Testis (tissue), 3 donors: ENCODE measurements around the gene CDC14A. TPM values are rescaled to one million over a fixed set of nuclear protein-coding genes. Genes with fewer than 3 reads are reported as not detected.

Experiments used
- DNase-seq: peaks from one replicate; pipeline ENCODE4 v3.0.0-alpha.2; 2019
- H3K27ac ChIP-seq, 2 donors: fragments of 200-600 bp; sonication (generic); one replicate each; pipeline ENCODE4 v1.5.1; 2019
- H3K27me3 ChIP-seq: fragments of 200-600 bp; sonication (generic); one replicate; pipeline ENCODE4 v1.5.1; 2019
- H3K36me3 ChIP-seq: fragments of 200-600 bp; sonication (generic); one replicate; pipeline ENCODE4 v1.5.1; 2017; ENCODE audit warnings: low read depth; ENCODE audit errors: missing control alignments
- H3K4me1 ChIP-seq: fragments of 200-600 bp; sonication (generic); one replicate; pipeline ENCODE4 v1.5.1; 2019
- H3K4me3 ChIP-seq, 2 donors: fragments of 200-600 bp; sonication (generic); one replicate each; pipeline ENCODE4 v1.5.1; 2017 to 2019
- H3K9me3 ChIP-seq: fragments of 200-600 bp; sonication (generic); one replicate; pipeline ENCODE4 v1.5.1; 2017
- CTCF ChIP-seq, 3 experiments: fragments of 450-650 bp in 2 of 3; fragments of 200-600 bp in 1 of 3; sonication (generic) in 1 of 3; IDR thresholded peaks; one replicate each; pipeline ENCODE4 v1.5.1; 2016 to 2019; ENCODE audit warnings: antibody characterized with exemption in 3 of 3, mild to moderate bottlenecking in 2 of 3, moderate library complexity in 1 of 3
- POLR2A ChIP-seq: fragments of 450-650 bp; IDR thresholded peaks from one replicate; pipeline ENCODE4 v1.6.1; 2017; ENCODE audit warnings: antibody characterized with exemption, mild to moderate bottlenecking, moderate library complexity
- WGBS, 2 donors: methylation state at CpG; one replicate each; pipeline ENCODE4 v1.1.5; 2018; 5-methylcytosine and 5-hydroxymethylcytosine counted together
- intact Hi-C: fragments of 100-400 bp; cut with DNase I; formaldehyde crosslinking; loops from one replicate; pipeline ENCODE4 v1.15.1; 2023; ENCODE audit warnings: low total_unique reads
- polyA plus RNA-seq: library from polyadenylated mRNA; stranded (reverse); fragments of 350-450 nt; fragmentation: Illumina TruSeq; extraction: RNeasy Lipid Tissue Mini Kit (QIAGEN cat#74804); gene quantifications from one replicate; pipeline ENCODE4 v1.2.3, GENCODE V29; 2014; ENCODE audit warnings: low read depth, low replicate concordance; ENCODE audit not compliant: insufficient read depth
- total RNA-seq, 2 donors: library from RNA; depleted of rRNA; stranded (reverse); fragments of >200 nt; gene quantifications; one replicate each; pipeline ENCODE4 v1.2.3, GENCODE V29; 2016

Gene CDC14A
- total and polyA plus RNA-seq, 3 donors from 2014 or later: 28.3 to 55.9 (median 40.6) TPM

GRCh38 chr1:100452641-100453040, 100.3 kb downstream of the CDC14A start:
- Histone ChIP-seq H3K9me3 (no peaks in the 10 kb centered on the region), H3K27ac (no peak overlapping the region), H3K4me3 (no peak overlapping the region), H3K36me3 (no peaks in the 10 kb centered on the region), H3K4me1 (no peaks in the 10 kb centered on the region), H3K27me3 (no peaks in the 10 kb centered on the region)
- 91 to 95% methylated on average over 1 of the region's 1 CpG for WGBS, 2 donors
- no peak for DNase-seq
- TF ChIP-seq POLR2A (no peak), CTCF (IDR thresholded peaks at IDR 0.05) (no peak)
- intact Hi-C loops: no loop called here

DNA sequence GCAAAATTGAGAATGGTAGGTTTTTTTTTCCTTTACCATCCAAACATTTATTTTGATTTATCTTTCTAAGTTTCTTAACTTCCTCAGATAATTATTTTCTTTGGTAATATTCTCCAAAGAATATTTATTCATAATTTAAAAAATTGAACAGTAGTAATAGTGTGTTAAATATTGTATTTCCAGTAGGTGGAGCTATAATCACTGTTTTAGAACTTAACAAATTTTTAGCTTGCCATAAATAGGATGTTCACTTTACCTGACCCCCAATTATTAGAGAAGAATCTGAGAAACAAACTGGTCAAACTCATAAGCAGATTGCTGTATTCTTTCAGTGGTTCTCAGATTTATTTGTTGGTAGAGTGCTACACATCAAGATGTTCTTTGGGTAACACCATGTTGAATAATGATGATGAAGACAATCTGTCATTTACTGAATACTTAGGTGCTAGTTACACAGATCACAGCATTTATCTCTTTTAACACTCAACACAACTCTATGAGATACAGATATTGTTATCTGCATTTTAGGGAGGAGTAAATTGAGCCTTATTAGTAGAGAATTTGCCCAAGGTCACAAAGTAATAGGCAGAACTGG, 103.3 kb downstream of the CDC14A start:
- TF ChIP-seq POLR2A: no peak
- TF ChIP-seq CTCF (IDR thresholded peaks at IDR 0.05): peak in 2 of 3 experiments; percentile 17 to 62
- intact Hi-C loops: no loop called here
- no peaks in the 10 kb centered on the region for H3K27me3 ChIP-seq
- DNase-seq: no peak
- no peaks in the 10 kb centered on the region for H3K9me3 ChIP-seq
- H3K4me3 ChIP-seq: no peak overlapping the region
- no peaks in the 10 kb centered on the region for H3K36me3 ChIP-seq
- peaks cover 4% of the 10 kb centered on the region for H3K4me1 ChIP-seq
- no peak overlapping the region for H3K27ac ChIP-seq

DNA sequence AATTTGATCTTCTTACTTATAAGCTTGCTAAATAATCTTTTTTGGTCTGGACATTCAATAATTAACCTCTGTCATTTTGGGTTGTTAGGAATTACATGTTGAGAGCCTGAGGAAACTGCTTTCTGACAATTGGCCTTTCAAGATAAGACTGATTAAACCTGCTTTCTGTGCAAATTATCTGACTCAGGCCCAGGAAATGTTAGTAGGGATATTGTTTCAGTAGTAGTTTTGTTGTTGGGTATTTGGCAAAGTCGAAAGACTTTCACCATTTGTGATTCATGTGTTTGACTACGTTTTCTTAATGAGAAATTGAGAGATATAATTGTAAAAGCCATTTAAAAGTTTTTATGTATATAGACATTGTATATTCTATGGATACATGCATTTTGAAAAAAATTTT, 104.6 kb downstream of the CDC14A start:
- peaks cover 4% of the 10 kb centered on the region for H3K4me1 ChIP-seq
- 91 to 97% methylated on average over 2 of the region's 2 CpGs for WGBS, 2 donors
- no peaks in the 10 kb centered on the region for H3K9me3 ChIP-seq
- no peak overlapping the region for H3K27ac ChIP-seq
- intact Hi-C loops: no loop called here
- TF ChIP-seq CTCF (IDR thresholded peaks at IDR 0.05) (no peak), POLR2A (no peak)
- no peaks in the 10 kb centered on the region for H3K36me3 ChIP-seq
- no peak for DNase-seq
- no peaks in the 10 kb centered on the region for H3K27me3 ChIP-seq
- no peak overlapping the region for H3K4me3 ChIP-seq

GRCh38 chr1:100457683-100458082, 105.4 kb downstream of the CDC14A start:
- no peak for TF ChIP-seq POLR2A
- no peak for TF ChIP-seq CTCF (IDR thresholded peaks at IDR 0.05)
- intact Hi-C loops: no loop called here
- H3K4me3 ChIP-seq: no peak overlapping the region
- peaks cover 4% of the 10 kb centered on the region for H3K4me1 ChIP-seq
- H3K36me3 ChIP-seq: no peaks in the 10 kb centered on the region
- whole genome bisulfite sequencing, 2 donors: 91 to 97% methylated on average over 2 of the region's 2 CpGs
- no peaks in the 10 kb centered on the region for H3K27me3 ChIP-seq
- H3K27ac ChIP-seq: no peak overlapping the region
- H3K9me3 ChIP-seq: no peaks in the 10 kb centered on the region
- no peak for DNase-seq

- intact Hi-C loops: no loop called here
- Histone ChIP-seq H3K27me3 (no peaks in the 10 kb centered on the region), H3K4me3 (no peak overlapping the region), H3K4me1 (peaks cover 4% of the 10 kb centered on the region), H3K27ac (no peak overlapping the region), H3K36me3 (no peaks in the 10 kb centered on the region), H3K9me3 (no peaks in the 10 kb centered on the region)
- TF ChIP-seq CTCF (IDR thresholded peaks at IDR 0.05): no peak
- 54 to 67% methylated on average over 6 of the region's 6 CpGs for WGBS, 2 donors
- no peak for DNase-seq
Measured at GRCh38 chr1:100458661-100459357, 106.5 kb downstream of the CDC14A start.
